H1 (cell line): ENCODE results near the gene DNAJB13.

Experiments used
- BRCA1 ChIP-seq: IDR thresholded peaks from 2 replicates; pipeline ENCODE4 v1.6.1; 2012; ENCODE audit warnings: low read depth, low read length, improper control_type of control experiment
- CBX5 ChIP-seq: fragments of 300-800, 300-1000 bp; sonication (generic); IDR thresholded peaks from 2 replicates; pipeline ENCODE4 v1.7.1; 2016; ENCODE audit warnings: antibody characterized with exemption, low read length, low read depth
- CHD1 ChIP-seq: IDR thresholded peaks from 2 replicates; pipeline ENCODE4 v1.6.1; 2012; ENCODE audit warnings: low read depth, low read length, improper control_type of control experiment
- EP300 ChIP-seq, 2 experiments: IDR thresholded peaks; 1 replicate in 1 of 2; 2 replicates in 1 of 2; pipeline ENCODE4 v1.6.1; 2011 to 2012; ENCODE audit warnings: low read depth in 2 of 2, low read length in 2 of 2, mild to moderate bottlenecking in 2 of 2, borderline replicate concordance in 1 of 2, inconsistent platforms in 1 of 2, moderate library complexity in 1 of 2
- GABPA ChIP-seq: IDR thresholded peaks from 2 replicates; pipeline ENCODE4 v1.6.1; 2011; ENCODE audit warnings: mild to moderate bottlenecking, low read length, moderate library complexity, borderline replicate concordance; ENCODE audit not compliant: insufficient read depth
- HDAC6 ChIP-seq: IDR thresholded peaks from one replicate; pipeline ENCODE4 v1.7.1; 2012; ENCODE audit warnings: low read depth, mild to moderate bottlenecking, inconsistent platforms, low read length, moderate library complexity
- KDM1A ChIP-seq: fragments of 200-600, 300-600 bp; sonication (generic); IDR thresholded peaks from 2 replicates; pipeline ENCODE4 v1.7.1; 2016; ENCODE audit warnings: mild to moderate bottlenecking, low read length, borderline replicate concordance
- POLR2A ChIP-seq, 2 experiments: IDR thresholded peaks; 1 replicate in 1 of 2; 2 replicates in 1 of 2; pipeline ENCODE4 v1.6.1; 2011; ENCODE audit warnings: low read depth in 2 of 2, low read length in 2 of 2, mild to moderate bottlenecking in 2 of 2; ENCODE audit errors: control extremely low read depth in 1 of 2
- POLR2AphosphoS5 ChIP-seq: IDR thresholded peaks from 2 replicates; pipeline ENCODE4 v1.6.1; 2011; ENCODE audit warnings: low read depth, low read length
- RAD21 ChIP-seq, 2 experiments: IDR thresholded peaks in 1 of 2; conservative IDR thresholded peaks in 1 of 2; 2 replicates each; pipeline ENCODE4 v1.6.1; 2011; ENCODE audit warnings: low read depth in 2 of 2, low read length in 2 of 2, improper control_type of control experiment in 1 of 2, inconsistent platforms in 1 of 2, mild to moderate bottlenecking in 1 of 2, moderate library complexity in 1 of 2
- TEAD4 ChIP-seq: IDR thresholded peaks from 2 replicates; pipeline ENCODE4 v1.6.1; 2012; ENCODE audit warnings: low read depth, low read length, inconsistent platforms, mixed read lengths
- YY1 ChIP-seq: IDR thresholded peaks from 2 replicates; pipeline ENCODE4 v1.6.1; 2011; ENCODE audit warnings: low read depth, mild to moderate bottlenecking, low read length
- TF ChIP-seq, protein P1 (sequence below), 3 experiments: IDR thresholded peaks; 1 replicate in 2 of 3; 2 replicates in 1 of 3; pipeline versions ENCODE4 v1.5.1 to v1.6.1; 2011; ENCODE audit warnings: low read length in 3 of 3, mild to moderate bottlenecking in 3 of 3, inconsistent platforms in 2 of 3, low read depth in 1 of 3, moderate library complexity in 1 of 3; ENCODE audit not compliant: insufficient read depth in 1 of 3; ENCODE audit errors: control extremely low read depth in 1 of 3
- TF ChIP-seq, protein P2 (sequence below): IDR thresholded peaks from 2 replicates; pipeline ENCODE4 v1.6.1; 2012; ENCODE audit warnings: inconsistent platforms

DNA sequence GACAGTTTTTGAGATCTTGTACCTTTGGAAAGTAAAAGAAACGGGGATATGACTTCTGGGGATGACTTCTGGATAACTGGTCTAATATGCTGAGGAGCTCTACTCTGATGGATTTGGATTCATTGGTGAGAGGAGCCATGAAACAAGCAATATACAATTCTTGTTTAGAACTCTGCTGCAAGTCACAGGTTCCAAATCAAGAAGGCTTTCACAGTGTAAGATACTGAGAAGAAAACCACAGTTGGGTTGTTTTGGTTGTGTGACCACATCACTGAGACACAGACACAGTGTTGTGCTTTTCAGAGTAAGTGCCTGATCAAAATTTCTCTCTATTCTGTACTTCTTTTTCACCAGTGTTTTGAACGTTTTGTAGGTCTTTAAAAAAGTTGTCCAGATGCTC lies 44.9 kb downstream of the DNAJB13 start:
- TF ChIP-seq EP300 (IDR thresholded peaks at IDR 0.05; ENCODE audit: borderline replicate concordance in 1 of 2, low read depth in 2 of 2, low read length in 2 of 2) (no peak), POLR2A (IDR thresholded peaks at IDR 0.05; ENCODE audit: control extremely low read depth in 1 of 2, low read depth in 2 of 2, low read length in 2 of 2) (no peak), KDM1A (no peak), TEAD4 (no peak), YY1 (no peak), POLR2AphosphoS5 (no peak), CHD1 (no peak), GABPA (no peak), BRCA1 (no peak), HDAC6 (no peak), CBX5 (no peak), RAD21 (IDR thresholded peaks at IDR 0.05 in 1 of 2, conservative IDR thresholded peaks at IDR 0.05 in 1 of 2; ENCODE audit: low read depth in 2 of 2, low read length in 2 of 2) (no peak)
- TF ChIP-seq, protein P1, sequence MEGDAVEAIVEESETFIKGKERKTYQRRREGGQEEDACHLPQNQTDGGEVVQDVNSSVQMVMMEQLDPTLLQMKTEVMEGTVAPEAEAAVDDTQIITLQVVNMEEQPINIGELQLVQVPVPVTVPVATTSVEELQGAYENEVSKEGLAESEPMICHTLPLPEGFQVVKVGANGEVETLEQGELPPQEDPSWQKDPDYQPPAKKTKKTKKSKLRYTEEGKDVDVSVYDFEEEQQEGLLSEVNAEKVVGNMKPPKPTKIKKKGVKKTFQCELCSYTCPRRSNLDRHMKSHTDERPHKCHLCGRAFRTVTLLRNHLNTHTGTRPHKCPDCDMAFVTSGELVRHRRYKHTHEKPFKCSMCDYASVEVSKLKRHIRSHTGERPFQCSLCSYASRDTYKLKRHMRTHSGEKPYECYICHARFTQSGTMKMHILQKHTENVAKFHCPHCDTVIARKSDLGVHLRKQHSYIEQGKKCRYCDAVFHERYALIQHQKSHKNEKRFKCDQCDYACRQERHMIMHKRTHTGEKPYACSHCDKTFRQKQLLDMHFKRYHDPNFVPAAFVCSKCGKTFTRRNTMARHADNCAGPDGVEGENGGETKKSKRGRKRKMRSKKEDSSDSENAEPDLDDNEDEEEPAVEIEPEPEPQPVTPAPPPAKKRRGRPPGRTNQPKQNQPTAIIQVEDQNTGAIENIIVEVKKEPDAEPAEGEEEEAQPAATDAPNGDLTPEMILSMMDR (IDR thresholded peaks at IDR 0.05; ENCODE audit: control extremely low read depth in 1 of 3, insufficient read depth in 1 of 3, low read depth in 1 of 3, low read length in 3 of 3) = no peak
- TF ChIP-seq, protein P2, sequence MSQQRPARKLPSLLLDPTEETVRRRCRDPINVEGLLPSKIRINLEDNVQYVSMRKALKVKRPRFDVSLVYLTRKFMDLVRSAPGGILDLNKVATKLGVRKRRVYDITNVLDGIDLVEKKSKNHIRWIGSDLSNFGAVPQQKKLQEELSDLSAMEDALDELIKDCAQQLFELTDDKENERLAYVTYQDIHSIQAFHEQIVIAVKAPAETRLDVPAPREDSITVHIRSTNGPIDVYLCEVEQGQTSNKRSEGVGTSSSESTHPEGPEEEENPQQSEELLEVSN = no peak
